GM18867 (cell line): ENCODE data around the gene LHFPL3.
"Not testable (repeated sequence)": the region's sequence is repeated elsewhere in the genome, so short reads cannot be mapped to it uniquely, and the experiment has no call there.

ENCODE experiments used
- ATAC-seq: cut with Tn5 transposase; IDR thresholded peaks from one replicate; pipeline ENCODE4 v1.9.1; 2021; ENCODE audit warnings: mild to moderate bottlenecking, moderate library complexity; ENCODE audit not compliant: unreplicated experiment

The LHFPL3 gene

GRCh38 chr7:104328296-104328969, at the start of gene LHFPL3:
Gene LHFPL3, plus strand, starts transcription at chr7:104328603.
- no peak for ATAC-seq

GRCh38 chr7:104281685-104282084, 46.7 kb upstream of the LHFPL3 start:
- not testable (repeated sequence) for ATAC-seq

GRCh38 chr7:104286839-104287238, 41.6 kb upstream of the LHFPL3 start:
- ATAC-seq, result no peak

DNA sequence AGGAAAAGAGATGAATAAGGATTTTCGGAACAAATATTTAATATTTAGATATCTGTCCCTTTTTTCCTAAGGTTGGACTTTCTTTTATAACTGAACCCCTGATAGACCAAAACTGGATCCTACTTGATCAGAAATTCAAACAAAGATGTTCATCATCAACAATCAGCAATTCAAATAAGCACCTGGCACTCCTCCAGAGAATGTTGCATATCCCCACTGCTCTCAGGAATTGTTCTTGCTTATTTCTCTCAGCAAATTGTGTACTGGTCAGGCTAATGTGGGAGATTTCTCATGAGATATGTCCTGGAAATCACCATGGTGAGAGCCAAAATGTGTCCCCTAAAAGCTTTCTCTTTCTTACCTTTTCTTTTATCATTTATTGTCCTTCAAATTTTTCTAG, 40.3 kb upstream of the LHFPL3 start:
- ATAC-seq, result no peak

GRCh38 chr7:104294291-104294690, 34.1 kb upstream of the LHFPL3 start:
- no peak for ATAC-seq

DNA sequence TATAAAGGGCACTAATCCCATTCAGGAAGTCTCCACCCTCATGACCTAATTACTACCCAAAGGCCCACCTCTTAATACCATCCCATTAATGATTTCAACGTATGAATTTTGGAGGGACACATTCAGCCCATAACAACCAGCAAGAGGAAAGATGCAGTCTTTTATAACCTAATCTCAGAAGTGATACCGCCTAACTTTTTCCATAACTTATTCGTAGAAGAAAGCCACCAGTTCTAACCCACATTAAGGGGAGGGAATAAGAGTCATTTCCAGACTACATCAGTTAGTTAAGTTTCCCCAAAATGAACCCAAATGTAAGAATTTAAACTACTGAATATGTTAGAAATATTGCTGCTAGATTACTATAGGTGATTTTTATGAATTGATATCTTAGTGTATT, 32.1 kb upstream of the LHFPL3 start:
- no peak for ATAC-seq

GRCh38 chr7:104296900-104297299, 31.5 kb upstream of the LHFPL3 start:
- ATAC-seq, result no peak

DNA sequence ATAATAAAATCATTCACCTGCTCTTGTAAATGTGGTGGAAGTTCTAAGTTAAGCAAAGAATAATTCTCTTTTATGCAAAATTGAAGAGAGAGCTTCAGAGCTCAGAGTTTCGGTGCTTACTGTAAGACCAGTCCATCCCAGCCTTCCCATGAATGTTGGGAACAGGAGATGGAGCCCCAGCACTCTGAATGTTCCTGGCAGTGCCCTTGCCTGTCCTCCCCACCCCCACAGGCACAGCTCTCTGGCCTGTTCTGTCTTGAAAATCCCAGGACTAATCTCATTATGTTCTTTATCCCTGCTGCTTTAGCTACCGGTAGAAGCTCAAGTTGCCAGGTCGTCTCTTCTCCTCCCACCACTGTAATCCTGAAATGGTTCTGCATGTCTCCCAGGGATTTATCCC, 29.1 kb upstream of the LHFPL3 start:
- no peak for ATAC-seq

- ATAC-seq, result no peak
These were observed 28.6 kb upstream of the LHFPL3 start for GRCh38 chr7:104299777-104300176.

DNA sequence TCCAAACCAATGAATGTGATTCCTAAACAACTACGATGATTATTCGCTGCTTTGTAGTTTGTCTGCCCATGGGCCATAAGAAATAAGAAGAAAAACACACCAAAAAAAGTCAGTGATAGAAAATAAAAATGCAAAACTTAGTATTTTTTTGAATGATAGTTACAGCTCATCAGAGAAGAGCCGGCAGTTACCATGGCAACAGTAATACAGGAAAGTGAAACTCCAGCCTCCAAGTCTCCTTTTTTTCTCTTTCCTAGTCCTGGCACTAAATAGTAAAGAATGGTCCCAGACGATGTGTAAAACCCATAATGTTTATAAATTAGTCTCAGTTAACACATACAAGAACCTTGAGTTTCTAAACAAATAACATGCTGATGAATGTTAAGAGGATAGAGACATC, 21.6 kb upstream of the LHFPL3 start:
- ATAC-seq, result no peak

DNA sequence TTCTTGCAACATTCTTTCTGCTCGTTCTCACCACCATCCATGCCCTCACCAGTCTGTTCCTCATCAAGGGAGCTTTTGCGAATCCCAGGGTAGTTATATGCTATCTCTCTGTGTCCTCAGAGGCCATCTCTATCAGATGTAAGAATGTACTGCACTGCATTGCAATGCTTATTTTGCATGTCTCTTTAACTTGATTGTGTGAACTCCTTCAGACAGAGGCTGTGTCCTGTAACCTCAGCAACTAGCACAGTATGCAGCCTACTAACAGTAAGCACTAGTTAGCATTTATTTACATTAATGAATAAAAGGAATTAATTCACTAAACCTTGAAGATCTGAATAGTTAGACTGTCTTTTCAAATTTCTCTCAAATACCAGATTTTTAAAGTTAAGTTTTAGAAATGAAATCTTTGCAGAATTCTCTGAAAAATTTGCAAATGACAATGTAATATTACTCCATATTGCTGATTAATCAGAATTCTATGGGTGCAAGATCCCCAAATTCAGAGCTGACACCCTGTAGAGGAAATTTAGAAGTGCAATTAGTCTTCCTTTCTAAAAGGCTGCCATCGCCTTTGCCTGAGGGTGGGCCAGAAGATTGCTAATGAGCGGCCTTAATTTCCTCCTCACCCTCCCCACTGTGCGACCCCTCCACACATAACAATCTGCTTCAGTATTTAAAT, 10.3 kb upstream of the LHFPL3 start:
- no peak for ATAC-seq

DNA sequence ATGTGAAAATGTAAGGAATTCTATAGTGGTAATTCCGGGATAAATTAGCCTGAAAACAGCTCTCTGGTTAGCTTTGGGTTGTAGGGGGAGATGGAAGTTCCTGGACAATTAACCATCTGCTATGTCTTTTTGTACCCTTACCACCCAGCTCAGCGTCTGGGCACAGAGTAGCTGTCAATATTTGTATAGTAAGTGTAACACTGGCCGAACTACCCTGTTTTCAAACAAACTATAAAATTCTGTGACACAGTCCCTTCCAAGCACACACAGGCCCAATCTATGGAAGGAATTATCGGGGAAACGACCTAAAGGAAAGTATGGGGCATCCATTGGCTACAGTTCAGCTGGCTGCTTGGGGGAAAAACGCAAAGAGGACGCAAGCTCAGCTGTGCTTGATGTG, 869 bp upstream of the LHFPL3 start:
- ATAC-seq, result no peak

- ATAC-seq, result no peak
These were observed 486 bp upstream of the LHFPL3 start for GRCh38 chr7:104327938-104328295.

DNA sequence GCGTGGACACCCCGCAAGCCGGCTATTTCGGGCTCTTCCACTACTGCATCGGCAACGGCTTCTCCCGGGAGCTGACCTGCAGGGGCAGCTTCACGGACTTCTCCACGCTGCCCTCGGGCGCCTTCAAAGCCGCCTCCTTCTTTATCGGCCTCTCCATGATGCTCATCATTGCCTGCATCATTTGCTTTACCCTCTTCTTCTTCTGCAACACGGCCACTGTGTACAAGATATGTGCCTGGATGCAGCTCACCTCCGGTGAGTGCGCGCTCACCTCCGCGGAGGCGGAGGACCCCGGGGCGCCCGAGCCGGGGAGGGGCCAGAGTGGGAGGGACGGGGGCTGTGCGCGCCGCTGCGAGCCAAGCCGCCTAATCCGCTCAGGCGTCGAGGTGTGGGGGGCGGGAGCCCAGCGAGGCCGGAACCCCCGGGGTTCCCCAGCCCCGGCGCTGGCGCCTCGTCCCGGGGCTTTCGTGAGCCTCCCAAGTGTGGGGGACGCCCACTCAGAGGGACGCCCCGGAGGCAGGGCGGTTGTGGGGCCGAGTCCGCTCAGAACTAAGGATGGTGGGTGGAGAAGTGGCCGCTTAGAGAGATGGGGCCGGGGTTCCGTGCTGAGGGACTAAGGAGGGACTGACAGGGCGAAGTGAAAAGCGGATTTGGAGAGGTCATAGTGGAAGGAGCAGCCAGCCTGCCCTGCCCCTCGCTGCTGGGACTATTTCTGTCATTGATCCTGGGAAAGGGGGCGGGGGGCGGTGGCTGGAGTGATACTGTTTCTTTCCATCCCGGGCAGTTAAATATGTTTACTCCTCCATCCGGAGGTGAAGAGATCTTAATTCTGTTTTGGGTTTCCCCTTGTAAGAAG, 795 bp downstream of the LHFPL3 start:
- no peak for ATAC-seq

GRCh38 chr7:104341546-104341945, 13.1 kb downstream of the LHFPL3 start:
- ATAC-seq, result no peak

DNA sequence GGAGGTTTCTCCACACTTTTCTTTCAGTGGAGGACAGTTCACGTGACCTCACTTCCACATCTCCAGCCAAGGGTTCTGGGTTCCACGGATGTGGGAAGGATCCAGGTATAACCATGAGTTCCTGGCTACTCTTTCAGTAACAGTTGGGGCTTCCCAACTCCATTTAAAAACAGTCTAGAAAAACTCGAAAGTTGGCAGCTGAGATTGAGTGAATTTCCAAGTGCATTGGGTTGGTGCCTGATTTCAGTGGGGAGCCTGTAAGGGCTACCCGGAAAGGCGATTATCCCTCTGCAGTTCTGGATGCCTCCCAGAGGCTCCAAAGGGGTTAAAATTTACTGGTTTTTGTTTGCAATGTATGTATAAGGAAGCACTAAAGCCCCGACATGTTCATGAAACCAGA, 24.3 kb downstream of the LHFPL3 start:
- ATAC-seq, result no peak

GRCh38 chr7:104357166-104357565, 28.8 kb downstream of the LHFPL3 start:
- ATAC-seq, result no peak

GRCh38 chr7:104358446-104359132, 30.2 kb downstream of the LHFPL3 start:
- ATAC-seq, result no peak

DNA sequence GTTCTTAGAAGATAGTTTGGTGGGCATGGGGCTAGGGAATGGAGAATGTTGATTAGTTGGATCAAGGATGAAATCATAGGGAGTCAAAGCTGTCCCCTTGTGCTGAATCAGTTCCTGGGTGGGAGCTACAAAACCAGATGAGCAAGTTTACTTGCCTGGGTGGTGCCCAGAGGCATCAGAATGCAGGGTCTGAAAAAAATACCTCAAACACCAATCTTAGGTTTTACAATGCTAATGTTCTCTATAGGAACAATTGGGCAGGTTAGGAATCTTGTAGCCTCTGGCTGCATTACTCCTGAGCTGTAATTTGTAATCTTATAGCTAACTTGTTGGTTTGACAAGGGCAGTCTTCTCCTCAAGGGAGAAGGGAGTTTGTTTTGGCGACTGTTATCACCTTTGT, 34.4 kb downstream of the LHFPL3 start:
- ATAC-seq, result no peak

DNA sequence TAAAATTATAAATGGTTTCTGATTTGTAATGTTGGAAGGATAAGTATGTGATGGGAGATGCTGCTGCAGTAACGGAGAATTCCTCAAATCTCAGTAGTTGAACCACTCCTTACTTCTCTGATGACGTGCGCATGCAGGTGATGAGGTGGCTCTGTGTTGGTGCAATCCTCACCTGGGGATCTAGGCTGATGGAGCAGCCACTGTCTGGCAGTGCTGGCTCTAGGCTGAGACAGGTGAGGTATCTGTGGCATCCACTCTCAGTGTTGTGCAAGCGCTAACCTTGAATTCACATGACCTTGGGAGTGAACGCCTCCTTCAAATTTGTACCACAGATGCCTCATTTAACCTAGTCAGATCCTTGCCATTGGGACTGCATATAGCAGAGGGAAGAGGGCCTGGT, 35.0 kb downstream of the LHFPL3 start:
- no peak for ATAC-seq

DNA sequence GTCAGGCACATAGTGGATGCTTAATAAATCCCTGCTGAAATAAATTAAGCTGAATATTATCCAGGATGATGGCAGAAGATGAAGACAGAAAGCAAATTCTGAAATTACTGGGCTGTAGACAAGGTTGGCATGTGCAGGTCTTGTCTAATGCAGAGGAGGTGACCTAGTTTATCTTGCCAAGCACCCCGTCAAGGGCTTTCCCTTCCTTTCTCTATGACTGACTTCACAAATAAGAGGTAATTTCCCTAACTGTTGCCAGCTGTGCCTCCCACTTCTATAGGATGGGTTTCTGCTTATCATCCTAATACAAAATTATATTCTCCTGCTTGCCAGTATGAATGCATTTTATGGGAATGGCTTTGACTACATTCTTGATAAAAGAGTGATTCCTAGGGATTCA, 38.0 kb downstream of the LHFPL3 start:
- ATAC-seq, result no peak
